ENCODE measurements around the gene YBEY.

YBEY gene

DNA sequence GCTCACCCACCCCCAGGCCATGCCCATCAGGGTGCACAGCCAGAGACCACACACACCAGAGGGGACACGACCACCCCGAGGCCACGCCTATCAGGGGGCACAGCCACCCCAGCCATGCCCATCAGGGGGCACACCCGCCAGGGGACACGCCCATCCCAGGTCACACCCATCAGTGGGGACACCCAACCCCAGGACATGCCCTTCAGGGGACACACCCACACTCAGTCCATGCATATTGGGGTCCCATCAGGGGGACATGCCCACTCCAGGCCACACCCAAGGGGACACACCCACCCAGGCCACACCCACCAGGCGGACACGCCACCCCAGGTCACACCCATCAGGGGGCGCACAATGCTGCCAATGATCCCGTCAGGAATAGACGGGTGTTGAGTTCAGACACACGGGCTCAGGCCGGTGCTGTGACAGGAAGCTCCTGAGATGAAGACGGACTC is 21.4 kb upstream of the YBEY start:
- no peak for DNase-seq (ENCODE audit: low read depth)

DNA sequence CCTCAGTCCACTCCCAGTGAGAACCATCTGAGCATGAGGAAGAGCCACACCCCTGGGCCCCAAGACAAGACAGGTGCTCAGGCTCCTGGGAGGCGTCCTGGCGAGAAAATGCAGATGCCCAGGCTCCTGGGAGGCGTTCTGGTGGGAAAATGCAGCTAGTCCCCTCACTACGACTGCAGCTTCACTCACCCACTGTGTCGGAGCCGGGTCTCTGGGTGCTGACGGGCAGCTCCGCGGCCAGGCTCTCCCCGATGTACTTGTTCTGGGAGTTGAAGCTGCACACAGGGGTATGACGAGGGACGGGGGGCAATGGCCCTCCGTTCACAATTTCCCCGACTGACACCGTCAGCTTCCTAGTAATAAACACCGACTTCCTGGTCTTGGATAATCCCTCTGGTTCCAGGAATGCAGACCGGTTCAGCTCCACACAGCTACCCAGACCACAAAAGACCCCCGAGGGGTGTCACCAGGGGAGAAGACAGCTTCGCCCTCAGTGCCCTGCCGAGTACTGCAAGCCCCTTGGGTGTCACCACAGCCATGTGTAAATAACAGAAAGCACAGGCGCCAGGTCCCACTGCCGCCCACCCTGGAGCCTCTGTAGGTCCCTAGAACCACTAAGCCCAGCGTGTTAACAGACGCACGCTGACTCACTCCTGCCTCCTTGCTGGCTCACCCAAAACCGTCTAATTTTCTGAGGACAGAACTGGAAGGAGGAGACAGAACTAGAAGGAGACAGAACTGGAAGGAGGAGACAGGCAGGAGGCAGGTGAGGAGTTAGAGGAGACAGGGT is 20.2 kb upstream of the YBEY start:
- no peak for DNase-seq (ENCODE audit: low read depth)

- DNase-seq (ENCODE audit: low read depth): no peak
These were observed 19.2 kb upstream of the YBEY start for GRCh38 chr21:46266946-46267345.

GRCh38 chr21:46268371-46268770 is 17.8 kb upstream of the YBEY start:
- no peak for DNase-seq (ENCODE audit: low read depth)

DNA sequence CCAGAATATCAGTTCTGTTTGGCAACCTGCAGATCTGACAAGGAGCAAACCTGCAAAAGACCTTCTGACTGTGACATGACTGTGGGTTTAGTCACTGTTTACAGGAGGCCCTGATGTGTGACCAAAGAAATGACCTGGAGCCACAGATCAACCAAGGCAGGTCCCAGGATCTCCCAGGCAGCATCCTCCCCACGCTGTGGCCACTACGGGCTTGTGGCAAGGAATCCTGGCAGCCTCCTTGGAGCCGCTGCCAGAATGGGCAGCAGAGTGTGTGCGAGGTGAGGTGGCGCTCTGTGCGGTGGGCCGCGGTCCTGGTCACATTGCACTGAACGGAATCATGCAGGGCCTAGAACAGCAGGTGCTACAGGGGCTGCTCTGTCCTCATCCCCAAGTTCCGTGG is 16.7 kb upstream of the YBEY start:
- no peak for DNase-seq (ENCODE audit: low read depth)

GRCh38 chr21:46273341-46273740 is 12.8 kb upstream of the YBEY start:
- DNase-seq (ENCODE audit: low read depth): no peak

GRCh38 chr21:46274797-46275390 is 11.2 kb upstream of the YBEY start:
- DNase-seq (ENCODE audit: low read depth): no peak

GRCh38 chr21:46284077-46284644 is 2.0 kb upstream of the YBEY start:
- no peak for DNase-seq (ENCODE audit: low read depth)

DNA sequence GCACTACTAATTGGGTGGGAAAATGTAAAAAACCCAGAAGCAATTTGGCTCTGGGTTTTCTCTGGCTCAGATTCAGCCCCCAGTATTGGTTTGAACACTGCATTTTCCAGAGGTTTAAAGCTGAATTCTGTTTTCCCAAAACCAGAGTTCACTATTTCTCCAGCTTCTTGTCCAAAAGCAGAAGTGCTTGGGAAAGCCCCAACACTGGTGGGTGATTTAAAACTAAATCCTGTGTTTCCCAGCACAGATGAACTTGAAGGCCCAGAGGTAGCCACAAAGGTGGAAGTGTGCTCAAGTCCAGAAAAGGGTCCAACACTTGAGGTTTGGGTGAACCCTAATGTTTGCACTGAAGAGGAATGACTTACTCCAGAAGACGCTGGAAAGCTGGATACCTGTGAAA is 1.4 kb upstream of the YBEY start:
- no peak for DNase-seq (ENCODE audit: low read depth)

GRCh38 chr21:46285206-46285661 is 908 bp upstream of the YBEY start, which contains the start of gene MCM3AP:
MCM3AP (minus strand) TSS chr21:46285611; CDS start chr21:46285286, 325 bp downstream.
- DNase-seq (ENCODE audit: low read depth): no peak

- no peak for DNase-seq (ENCODE audit: low read depth)
These were observed 483 bp downstream of the YBEY start for GRCh38 chr21:46286648-46287002.

DNA sequence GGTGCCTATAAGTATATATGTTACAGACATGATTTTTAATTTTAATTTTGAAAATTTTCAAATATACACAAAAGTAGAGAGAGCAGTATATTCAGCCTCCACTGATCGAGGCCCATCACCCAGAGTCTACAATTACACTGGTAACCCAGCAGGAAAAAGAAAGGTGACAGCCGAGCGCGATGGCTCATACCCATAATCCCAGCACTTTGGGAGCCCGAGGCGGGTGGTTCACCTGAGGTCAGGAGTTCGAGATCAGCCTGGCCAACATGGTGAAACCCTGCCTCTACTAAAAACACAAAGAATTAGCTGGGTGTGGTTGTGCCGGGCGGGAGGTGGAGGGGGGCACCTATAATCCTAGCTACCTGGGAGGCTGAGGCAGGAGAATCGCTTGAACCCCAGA is 1.4 kb downstream of the YBEY start:
- DNase-seq (ENCODE audit: low read depth): no peak

DNA sequence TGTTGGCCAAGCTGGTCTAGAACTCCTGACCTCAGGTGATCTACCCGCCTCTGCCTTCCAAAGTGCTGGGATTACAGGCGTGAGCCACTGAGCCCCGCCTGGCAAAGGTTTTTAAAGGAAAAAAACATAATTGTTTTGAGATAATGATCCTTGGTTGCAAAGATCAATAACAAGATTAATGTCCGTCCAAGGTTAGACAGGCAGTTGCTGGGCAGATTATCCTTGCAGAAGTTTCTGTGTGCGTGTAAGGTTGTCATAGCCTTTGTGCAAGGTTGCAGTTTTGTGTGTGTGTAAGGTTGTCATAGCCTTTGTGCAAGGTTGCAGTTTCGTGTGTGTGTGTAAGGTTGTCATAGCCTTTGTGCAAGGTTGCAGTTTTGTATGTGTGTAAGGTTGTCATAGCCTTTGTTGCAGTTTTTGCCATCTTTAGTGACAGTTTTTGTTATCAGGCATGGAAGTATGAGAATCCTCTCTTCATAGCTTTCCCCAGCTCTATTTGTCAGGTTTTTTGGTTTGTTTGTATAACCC is 3.6 kb downstream of the YBEY start:
- DNase-seq (ENCODE audit: low read depth): no peak

GRCh38 chr21:46291561-46291960 is 5.4 kb downstream of the YBEY start:
- DNase-seq (ENCODE audit: low read depth): no peak

DNA sequence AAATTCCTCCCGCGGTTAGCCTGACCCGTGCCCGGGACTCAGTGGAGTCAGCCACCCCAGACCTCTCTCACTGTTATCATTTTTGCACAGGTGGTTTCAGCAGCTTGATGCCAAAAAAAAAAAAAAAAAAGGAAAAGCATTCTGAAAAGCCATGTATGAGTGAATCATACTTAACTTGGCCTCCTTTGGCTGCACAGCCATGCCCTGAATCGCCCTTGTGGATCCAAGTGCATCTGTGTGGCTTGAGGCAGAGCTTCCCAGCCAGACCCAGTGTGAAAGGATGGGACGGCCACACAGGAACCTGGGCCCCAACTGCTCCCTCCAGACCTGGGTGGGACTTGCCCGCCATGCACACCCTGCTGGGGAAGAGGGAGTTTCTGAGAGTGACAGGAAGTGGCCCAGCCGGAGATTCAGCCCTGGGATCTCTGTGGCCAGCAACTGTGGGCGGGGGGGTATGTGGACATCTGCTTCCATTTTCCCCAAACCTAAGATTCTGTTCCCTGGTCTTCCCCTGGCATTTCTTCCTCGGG is 8.6 kb downstream of the YBEY start:
- DNase-seq (ENCODE audit: low read depth): peak; percentile 86

GRCh38 chr21:46295177-46295770 is 9.1 kb downstream of the YBEY start:
- no peak for DNase-seq (ENCODE audit: low read depth)

GRCh38 chr21:46295996-46296752 is 10.0 kb downstream of the YBEY start:
- DNase-seq (ENCODE audit: low read depth): peak; percentile 66

GRCh38 chr21:46297338-46298271 is 11.5 kb downstream of the YBEY start:
- DNase-seq (ENCODE audit: low read depth): no peak

DNA sequence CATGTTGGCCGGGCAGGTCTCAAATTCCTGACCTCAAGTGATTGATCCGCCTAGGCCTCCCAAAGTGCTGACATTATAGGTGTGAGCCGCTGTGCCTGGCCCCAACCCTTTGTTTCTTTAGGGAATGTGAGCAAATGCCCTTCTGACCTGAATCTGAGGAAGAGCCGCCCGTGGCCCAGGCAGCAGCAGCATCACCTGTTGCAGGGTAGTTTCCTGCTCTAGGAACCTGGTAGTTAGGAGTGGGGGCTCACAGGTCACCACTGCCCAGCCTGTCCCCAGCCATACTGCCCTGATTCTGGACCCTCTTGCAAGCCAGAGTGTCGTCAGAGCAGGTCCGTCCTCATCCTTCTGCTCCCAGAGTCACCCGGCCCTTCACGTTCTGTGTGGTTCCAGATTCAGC is 13.0 kb downstream of the YBEY start:
- no peak for DNase-seq (ENCODE audit: low read depth)

DNA sequence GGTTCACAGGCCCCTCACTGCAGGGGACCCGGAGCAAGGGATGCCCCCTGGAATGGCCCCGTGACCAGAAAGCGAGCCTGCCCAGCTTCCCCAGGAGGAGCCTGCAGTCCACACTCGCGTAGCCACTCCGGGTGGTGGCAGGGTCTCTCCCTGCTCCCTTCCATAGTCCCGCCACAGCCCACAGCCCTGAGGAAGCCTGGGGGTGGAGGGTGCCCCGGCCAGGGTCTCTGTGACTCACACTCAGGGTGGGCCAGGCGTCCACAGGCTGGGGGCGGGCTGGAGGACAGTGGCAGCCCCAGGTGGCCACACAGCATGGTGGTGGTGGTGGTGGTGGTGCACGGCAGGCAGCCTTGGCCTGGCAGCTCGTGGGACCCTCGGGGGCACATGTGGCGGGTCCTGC is 15.6 kb downstream of the YBEY start:
- no peak for DNase-seq (ENCODE audit: low read depth)

DNA sequence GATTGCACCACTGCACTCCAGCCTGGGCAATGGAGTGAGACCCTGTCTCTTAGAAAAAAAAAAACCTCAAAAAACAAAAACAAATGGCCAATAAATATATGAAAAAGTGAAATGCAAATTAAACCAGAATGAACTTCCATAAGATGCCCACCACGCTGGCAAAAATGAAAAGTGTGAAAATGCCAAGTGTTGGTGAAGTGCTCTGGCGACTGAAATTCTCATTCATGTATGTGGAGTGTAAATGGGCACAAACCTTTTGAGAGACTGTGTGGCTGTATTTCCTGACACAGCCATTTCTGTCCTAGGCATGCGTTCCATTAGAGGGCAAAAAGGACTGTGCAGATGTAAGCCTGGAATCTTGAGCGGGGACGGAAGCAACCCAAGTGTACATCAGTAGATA is 18.3 kb downstream of the YBEY start:
- no peak for DNase-seq (ENCODE audit: low read depth)
